Stimulated activated naive CD8-positive, alpha-beta T cell treated with anti-CD3 and anti-CD28 coated beads, Interleukin-15, Interleukin-2, amounts not matched to agents 100 ng/mL and 50 ng/mL, for 24 hours (primary cell): Measurements from ENCODE around the gene ERBB4.
"Not testable (repeated sequence)": the region's sequence is repeated elsewhere in the genome, so short reads cannot be mapped to it uniquely, and the experiment has no call there.

Source experiments
- H3K27ac Mint-ChIP-seq: one replicate; pipeline ENCODE4 v1.8.0; 2021; ENCODE audit warnings: mild to moderate bottlenecking, mixed read lengths
- H3K27me3 Mint-ChIP-seq: one replicate; pipeline ENCODE4 v1.8.0; 2021; ENCODE audit warnings: mixed read lengths
- H3K36me3 Mint-ChIP-seq: one replicate; pipeline ENCODE4 v1.8.0; 2021; ENCODE audit warnings: low read depth, mixed read lengths
- H3K4me1 Mint-ChIP-seq: one replicate; pipeline ENCODE4 v1.8.0; 2021; ENCODE audit warnings: low read depth, mixed read lengths
- H3K4me3 Mint-ChIP-seq: one replicate; pipeline ENCODE4 v1.8.0; 2021; ENCODE audit warnings: mild to moderate bottlenecking, mixed read lengths
- H3K9me3 Mint-ChIP-seq: one replicate; pipeline ENCODE4 v1.8.0; 2021; ENCODE audit warnings: mixed read lengths

Gene ERBB4

DNA sequence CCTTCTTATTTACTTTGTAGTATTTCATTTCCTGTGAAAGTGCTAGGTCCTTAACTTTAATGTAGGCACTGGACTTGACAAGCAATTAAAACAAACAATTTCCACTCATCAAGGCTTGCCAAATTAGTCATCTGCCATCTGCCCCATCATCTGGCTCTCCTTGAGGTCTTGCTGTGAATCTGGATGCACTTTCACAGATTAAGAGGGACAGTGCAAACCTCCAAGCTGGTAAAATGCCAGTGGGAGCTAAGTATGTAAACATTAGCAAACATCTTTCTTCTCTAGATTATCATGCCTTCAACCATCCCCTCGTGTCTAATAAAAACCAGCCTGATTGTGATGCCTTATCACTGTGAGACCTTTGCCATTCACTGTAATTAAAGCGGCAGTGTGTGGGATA, 402.9 kb downstream of the ERBB4 start:
- Mint-ChIP-seq H3K9me3 (peaks cover 3% of the 10 kb centered on the region), H3K36me3 (no peaks in the 10 kb centered on the region), H3K4me1 (no peaks in the 10 kb centered on the region), H3K4me3 (no peak overlapping the region), H3K27ac (no peak overlapping the region), H3K27me3 (no peaks in the 10 kb centered on the region)

DNA sequence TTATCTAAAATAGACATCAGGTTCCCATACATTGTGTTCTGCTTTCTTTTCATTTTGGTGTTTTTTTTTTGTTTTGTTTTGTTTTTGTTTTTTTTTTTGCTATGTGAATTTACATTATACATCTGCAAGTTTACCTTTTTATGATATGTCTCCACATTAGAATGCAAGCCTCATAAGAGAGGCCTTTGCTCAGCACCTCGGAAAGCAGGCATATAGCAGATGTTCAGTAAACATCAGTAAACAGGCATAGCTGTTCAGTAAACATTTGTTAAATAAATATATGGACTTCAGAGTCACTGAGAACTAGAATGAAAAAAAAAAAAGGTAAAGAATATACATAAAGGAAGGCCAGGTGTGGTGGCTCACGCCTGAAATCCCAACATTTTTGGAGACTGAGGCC, 405.3 kb downstream of the ERBB4 start:
- H3K27me3 Mint-ChIP-seq = no peaks in the 10 kb centered on the region
- no peak overlapping the region for H3K27ac Mint-ChIP-seq
- peaks cover 3% of the 10 kb centered on the region for H3K9me3 Mint-ChIP-seq
- H3K36me3 Mint-ChIP-seq = no peaks in the 10 kb centered on the region
- no peaks in the 10 kb centered on the region for H3K4me1 Mint-ChIP-seq
- no peak overlapping the region for H3K4me3 Mint-ChIP-seq

DNA sequence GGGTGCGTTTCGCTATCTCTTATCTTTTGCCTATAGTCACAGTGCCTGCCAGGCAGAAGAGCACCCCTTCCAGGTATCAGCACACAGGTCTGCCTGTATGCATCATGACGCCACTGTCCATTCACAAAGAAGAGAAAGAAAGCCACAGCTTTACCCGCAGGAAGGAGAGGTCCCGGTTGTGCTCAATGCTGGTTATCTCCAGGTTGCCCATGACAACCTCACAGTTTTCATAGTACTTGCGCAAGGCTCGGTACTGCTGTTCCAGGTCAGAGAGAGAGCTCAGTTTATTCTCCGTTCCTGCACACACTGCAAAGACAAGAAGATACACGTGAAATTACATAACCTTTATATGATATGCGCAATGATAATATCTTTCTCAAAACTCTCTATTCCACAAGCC, 414.0 kb downstream of the ERBB4 start:
- no peaks in the 10 kb centered on the region for H3K36me3 Mint-ChIP-seq
- H3K9me3 Mint-ChIP-seq = peaks cover 6% of the 10 kb centered on the region
- H3K27me3 Mint-ChIP-seq = no peaks in the 10 kb centered on the region
- H3K4me3 Mint-ChIP-seq = no peak overlapping the region
- no peak overlapping the region for H3K27ac Mint-ChIP-seq
- no peaks in the 10 kb centered on the region for H3K4me1 Mint-ChIP-seq

DNA sequence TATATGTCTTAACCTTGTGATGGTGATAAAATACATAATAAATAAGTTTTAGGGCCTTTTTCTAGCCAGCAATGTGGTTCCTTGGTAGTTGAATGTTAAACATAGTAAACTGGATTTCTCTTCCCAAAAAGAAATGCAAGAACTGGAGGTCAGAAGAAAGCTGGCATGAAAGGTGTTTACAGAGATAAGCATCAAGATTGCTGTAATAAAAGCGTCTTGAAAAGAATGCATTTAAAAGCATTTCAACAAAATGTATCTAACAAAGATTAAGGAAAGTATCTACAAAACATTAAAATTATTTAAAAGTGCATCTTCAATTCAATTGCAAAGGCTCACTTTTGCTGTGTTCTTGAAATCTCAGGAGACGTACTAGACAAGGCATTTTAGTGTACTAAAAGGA, 419.0 kb downstream of the ERBB4 start:
- no peak overlapping the region for H3K4me3 Mint-ChIP-seq
- no peaks in the 10 kb centered on the region for H3K4me1 Mint-ChIP-seq
- no peaks in the 10 kb centered on the region for H3K36me3 Mint-ChIP-seq
- no peaks in the 10 kb centered on the region for H3K27me3 Mint-ChIP-seq
- no peak overlapping the region for H3K27ac Mint-ChIP-seq
- peaks cover 2% of the 10 kb centered on the region for H3K9me3 Mint-ChIP-seq

DNA sequence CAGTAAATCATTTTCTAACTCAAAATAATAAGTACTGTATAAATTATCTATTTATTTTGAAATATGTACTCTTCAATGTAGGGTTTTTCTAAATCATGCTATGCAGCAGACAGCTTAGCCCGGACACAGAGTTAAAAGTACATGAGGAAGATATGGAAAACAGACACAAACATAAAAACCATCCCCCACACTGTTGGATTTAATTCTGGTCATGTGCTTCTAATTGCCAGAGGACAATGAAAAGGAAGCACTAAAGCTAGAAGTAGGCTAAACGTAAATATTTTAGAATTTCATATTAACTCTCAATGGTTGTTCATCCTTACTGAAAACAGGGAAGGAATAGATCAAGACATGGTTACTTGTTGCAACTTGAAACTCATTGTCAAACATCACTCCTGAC, 420.7 kb downstream of the ERBB4 start:
- Mint-ChIP-seq H3K27ac (no peak overlapping the region), H3K4me1 (no peaks in the 10 kb centered on the region), H3K9me3 (peaks cover 1% of the 10 kb centered on the region), H3K27me3 (no peaks in the 10 kb centered on the region), H3K36me3 (no peaks in the 10 kb centered on the region), H3K4me3 (no peak overlapping the region)

DNA sequence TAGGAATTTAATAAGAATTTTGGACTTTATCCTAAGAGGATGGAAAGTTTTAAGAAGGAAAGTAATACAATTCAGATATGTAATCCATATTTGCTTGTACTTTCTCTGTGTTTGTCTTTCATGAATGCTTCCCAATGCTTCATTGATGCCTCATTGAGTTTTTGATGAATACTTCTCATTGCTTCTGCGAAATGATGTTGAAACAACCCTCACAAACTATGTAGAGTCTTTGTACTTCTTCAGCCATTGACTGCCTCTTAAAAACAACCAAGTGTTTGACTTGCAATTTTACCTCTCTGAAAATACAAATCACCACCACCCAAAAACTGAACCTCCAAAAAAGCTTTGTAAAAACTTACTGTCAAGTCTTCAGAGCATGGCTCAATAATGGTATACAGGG, 424.1 kb downstream of the ERBB4 start:
- H3K36me3 Mint-ChIP-seq = no peaks in the 10 kb centered on the region
- H3K27me3 Mint-ChIP-seq = no peaks in the 10 kb centered on the region
- peaks cover 4% of the 10 kb centered on the region for H3K9me3 Mint-ChIP-seq
- H3K4me1 Mint-ChIP-seq = no peaks in the 10 kb centered on the region
- no peak overlapping the region for H3K27ac Mint-ChIP-seq
- no peak overlapping the region for H3K4me3 Mint-ChIP-seq

DNA sequence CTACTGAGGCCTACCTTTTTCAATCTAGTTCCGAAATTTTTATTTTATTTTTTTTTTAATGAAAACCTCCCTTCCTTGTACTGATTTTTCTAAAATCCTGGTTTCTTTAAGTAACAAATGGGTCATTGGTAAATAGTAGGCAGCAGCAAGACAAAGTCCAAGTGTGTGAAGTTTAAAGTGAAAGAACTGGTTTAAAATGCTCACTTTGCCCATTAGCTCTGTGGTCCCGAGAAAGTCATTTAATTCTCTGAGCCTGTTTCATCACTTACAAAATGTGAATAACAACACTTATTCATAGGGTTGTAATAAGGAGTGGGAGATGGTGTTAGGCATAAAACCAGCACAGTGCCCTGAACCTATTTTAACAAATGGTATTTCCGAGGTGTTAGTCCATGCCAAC, 426.2 kb downstream of the ERBB4 start:
- Mint-ChIP-seq H3K27me3 (no peaks in the 10 kb centered on the region), H3K36me3 (no peaks in the 10 kb centered on the region), H3K27ac (no peak overlapping the region), H3K4me3 (no peak overlapping the region), H3K4me1 (no peaks in the 10 kb centered on the region), H3K9me3 (peaks cover 4% of the 10 kb centered on the region)

DNA sequence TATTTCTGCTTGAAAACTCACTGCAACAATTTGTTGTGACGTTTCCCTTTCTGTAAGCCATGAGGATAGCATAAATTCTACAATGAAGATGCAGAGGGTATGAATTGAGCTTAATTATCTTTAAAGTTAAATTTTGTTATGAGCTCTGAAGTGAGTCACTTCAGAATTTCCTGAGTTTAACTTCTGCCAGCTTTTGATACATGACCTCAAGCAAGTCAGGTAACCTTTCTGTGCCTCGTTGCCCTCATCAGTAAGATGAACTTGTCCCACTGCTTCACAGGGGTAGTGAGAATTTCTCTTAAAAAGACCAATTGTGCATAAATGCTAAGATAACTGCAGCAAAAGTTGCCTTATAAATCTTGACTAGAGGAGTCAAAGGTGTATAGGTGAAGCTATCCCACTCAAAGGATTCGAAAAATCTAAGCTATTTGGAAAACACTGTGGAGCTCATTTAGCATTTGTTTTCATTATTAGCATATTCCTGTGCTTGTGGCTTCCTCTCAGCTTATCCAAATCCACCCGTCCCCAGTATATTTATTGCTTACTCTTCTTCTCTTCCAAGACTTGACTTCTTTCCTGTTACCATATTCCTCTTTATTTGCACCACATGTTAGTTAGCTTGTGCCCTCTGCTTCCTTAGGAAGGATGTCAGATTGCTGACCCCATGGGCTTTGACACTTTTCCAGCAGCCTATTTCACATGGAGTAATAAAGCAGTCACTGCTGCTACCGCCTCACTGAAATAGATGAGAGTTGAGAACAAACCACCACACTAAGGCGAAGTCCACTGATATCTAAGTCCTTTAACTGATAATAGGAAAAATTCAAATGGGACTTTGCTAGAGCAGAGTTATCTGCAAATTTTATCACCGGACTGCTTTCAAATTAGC, 428.6 kb downstream of the ERBB4 start:
- H3K9me3 Mint-ChIP-seq = peaks cover 12% of the 10 kb centered on the region
- H3K27ac Mint-ChIP-seq = no peak overlapping the region
- H3K4me1 Mint-ChIP-seq = no peaks in the 10 kb centered on the region
- no peaks in the 10 kb centered on the region for H3K36me3 Mint-ChIP-seq
- H3K4me3 Mint-ChIP-seq = no peak overlapping the region
- H3K27me3 Mint-ChIP-seq = no peaks in the 10 kb centered on the region

DNA sequence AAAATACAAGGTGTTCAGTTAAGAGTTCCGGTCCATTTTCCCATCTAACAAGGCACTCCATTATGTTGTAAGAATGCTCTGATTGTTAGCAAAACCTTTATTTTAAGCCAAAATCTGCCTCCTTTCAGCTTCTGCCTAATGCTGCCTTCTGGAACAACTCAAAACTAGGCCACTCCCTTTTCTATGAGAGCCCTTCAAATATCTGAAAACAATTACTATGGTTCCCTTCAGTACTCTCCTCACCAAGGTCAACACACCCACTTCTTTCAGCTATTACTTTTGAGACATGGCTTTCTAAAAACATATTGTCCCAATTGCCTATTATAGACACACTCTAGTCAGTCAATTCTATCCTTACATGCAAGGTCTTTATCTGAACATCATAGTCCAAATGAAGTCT, 429.4 kb downstream of the ERBB4 start:
- H3K4me1 Mint-ChIP-seq = no peaks in the 10 kb centered on the region
- no peak overlapping the region for H3K4me3 Mint-ChIP-seq
- no peaks in the 10 kb centered on the region for H3K27me3 Mint-ChIP-seq
- H3K36me3 Mint-ChIP-seq = no peaks in the 10 kb centered on the region
- H3K27ac Mint-ChIP-seq = no peak overlapping the region
- H3K9me3 Mint-ChIP-seq = peaks cover 12% of the 10 kb centered on the region

DNA sequence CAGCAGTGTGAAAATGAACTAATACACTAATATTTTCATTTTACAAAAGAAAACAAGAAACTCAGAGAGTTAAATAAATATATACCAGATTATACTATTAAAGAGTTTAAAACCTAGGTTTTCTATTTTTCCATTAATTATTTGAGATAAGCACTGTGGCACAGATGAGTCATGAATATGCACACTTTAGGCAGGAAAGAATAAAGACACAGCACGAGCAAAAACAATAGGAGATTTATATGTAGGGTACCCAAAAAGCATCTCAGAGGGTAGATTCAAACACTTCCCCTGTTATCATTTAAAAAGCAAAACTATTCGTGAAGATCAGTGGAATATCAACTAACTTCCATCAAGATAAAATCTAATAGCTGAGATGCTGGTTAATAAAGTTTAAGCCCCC, 430.6 kb downstream of the ERBB4 start:
- H3K27ac Mint-ChIP-seq = no peak overlapping the region
- H3K9me3 Mint-ChIP-seq = peaks cover 11% of the 10 kb centered on the region
- no peaks in the 10 kb centered on the region for H3K27me3 Mint-ChIP-seq
- no peak overlapping the region for H3K4me3 Mint-ChIP-seq
- no peaks in the 10 kb centered on the region for H3K4me1 Mint-ChIP-seq
- no peaks in the 10 kb centered on the region for H3K36me3 Mint-ChIP-seq

DNA sequence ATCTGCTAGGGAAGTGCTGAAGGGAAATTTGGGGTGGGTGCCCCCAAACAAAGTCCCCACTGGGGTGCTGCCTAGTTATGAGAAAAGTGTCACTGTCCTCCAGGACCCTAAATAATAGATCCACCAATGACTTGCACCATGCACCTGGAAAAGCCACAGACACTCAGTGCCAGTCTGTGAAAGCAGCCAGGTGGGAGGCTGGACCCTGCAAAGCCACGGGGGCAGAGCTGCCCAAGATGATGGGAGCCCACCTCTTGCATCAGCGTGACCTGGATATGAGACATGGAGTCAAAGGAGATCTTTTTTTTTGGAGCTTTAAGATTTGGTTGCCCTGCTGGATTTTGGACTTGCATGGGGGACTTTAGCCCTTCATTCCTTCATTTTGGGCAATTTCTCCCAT, 431.6 kb downstream of the ERBB4 start:
- no peaks in the 10 kb centered on the region for H3K36me3 Mint-ChIP-seq
- H3K4me3 Mint-ChIP-seq = no peak overlapping the region
- no peaks in the 10 kb centered on the region for H3K27me3 Mint-ChIP-seq
- H3K4me1 Mint-ChIP-seq = no peaks in the 10 kb centered on the region
- H3K27ac Mint-ChIP-seq = no peak overlapping the region
- peaks cover 8% of the 10 kb centered on the region for H3K9me3 Mint-ChIP-seq

DNA sequence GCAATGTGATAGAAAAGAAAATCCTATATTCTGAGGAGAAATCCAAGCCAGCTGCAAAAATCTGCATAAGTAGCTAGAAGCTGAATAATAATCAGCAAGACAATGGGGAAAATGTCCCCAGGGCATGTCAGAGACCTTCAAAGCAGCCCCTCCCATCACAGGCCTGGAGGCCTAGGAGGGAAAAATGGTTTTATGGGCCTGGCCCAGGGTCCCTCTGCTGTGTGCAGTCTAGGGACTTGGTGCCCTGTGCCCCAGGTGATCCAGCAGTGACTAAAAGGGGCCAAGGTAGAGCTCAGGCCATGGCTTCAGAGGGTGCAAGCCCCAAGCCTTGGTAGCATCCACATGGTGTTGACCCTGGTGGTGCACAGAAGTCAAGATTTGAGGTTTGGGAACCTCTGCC, 432.1 kb downstream of the ERBB4 start:
- H3K4me1 Mint-ChIP-seq, H3K4me3 Mint-ChIP-seq, H3K36me3 Mint-ChIP-seq, H3K27me3 Mint-ChIP-seq, H3K9me3 Mint-ChIP-seq, H3K27ac Mint-ChIP-seq: not testable (repeated sequence)

DNA sequence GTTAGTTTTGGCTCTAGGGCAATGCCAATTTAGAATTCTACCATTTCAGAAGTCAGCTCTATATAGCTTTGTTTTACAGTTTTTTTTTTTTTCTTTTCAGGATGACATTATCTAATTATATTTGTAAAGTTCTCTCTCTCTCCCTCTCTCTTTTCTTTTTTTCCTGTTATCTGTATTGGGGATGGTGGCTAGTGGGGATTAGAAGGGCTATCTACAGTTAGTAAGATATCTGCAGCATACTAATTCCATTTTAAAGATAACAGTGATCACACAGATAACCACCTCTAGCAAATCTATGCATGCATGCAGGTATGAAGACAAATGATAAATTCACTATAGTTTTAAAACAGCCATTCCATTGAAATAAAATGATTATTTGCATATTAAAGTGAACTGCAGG, 438.9 kb downstream of the ERBB4 start:
- H3K27me3 Mint-ChIP-seq = no peaks in the 10 kb centered on the region
- no peak overlapping the region for H3K4me3 Mint-ChIP-seq
- no peaks in the 10 kb centered on the region for H3K4me1 Mint-ChIP-seq
- H3K9me3 Mint-ChIP-seq = peaks cover 9% of the 10 kb centered on the region
- H3K36me3 Mint-ChIP-seq = no peaks in the 10 kb centered on the region
- no peak overlapping the region for H3K27ac Mint-ChIP-seq

DNA sequence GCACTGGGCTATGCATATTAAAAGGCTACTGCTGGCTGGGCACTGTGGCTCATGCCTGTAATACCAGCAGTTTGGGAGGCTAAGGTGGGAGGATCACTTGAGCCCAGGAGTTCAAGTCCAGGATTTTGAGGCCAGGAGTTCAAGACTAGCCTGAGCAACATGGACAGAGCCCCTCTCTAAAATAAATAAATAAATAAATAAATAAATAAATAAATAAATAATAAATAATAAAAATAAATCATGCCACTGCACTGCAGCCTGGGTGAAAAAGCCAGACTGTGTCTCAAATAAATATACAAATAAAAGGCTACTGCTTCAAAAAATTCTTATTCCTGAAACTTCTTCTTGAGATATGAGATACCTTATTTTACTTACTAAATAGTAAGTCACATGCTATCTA, 439.6 kb downstream of the ERBB4 start:
- H3K4me3 Mint-ChIP-seq = no peak overlapping the region
- no peaks in the 10 kb centered on the region for H3K27me3 Mint-ChIP-seq
- H3K9me3 Mint-ChIP-seq = peaks cover 9% of the 10 kb centered on the region
- no peak overlapping the region for H3K27ac Mint-ChIP-seq
- H3K36me3 Mint-ChIP-seq = no peaks in the 10 kb centered on the region
- no peaks in the 10 kb centered on the region for H3K4me1 Mint-ChIP-seq

DNA sequence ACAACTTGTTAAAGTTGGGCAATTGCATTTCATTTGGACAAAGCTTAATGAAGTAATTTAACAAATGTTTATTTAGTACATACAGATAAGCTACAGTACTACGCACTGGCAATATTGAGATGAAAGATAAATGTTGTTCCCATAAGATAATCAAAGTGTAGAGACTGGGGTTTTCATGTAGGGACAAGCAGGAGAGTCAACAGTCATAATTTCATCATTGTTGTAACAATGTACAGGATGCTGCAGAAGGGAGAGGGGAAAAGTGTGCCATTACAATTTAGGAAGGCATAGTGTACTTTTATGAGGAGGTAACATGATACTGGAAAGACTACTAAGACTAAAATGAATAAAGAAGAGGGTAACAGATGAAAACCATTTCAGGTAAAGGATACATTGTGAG, 441.6 kb downstream of the ERBB4 start:
- Mint-ChIP-seq H3K36me3 (no peaks in the 10 kb centered on the region), H3K27ac (no peak overlapping the region), H3K4me3 (no peak overlapping the region), H3K9me3 (peaks cover 9% of the 10 kb centered on the region), H3K27me3 (no peaks in the 10 kb centered on the region), H3K4me1 (no peaks in the 10 kb centered on the region)

DNA sequence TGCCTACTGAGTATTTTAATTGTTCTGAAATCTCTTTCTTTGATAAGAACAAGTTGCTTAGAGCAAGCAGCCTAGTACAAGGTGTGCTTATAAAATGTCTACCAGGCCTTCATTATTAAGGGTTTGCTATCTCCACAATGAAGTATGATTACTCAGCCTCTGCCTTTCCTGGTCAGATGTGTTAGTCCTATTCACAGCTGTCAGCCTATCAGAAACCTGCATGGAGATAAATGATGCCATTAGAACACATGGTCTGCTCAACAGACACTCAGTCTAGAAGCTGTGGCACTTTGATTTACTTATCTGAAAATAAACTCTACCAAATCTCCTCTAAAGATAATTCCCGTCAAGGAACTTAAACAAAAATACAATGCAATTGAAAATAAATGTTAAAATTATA, 448.7 kb downstream of the ERBB4 start:
- Mint-ChIP-seq H3K27me3 (no peaks in the 10 kb centered on the region), H3K27ac (no peak overlapping the region), H3K36me3 (no peaks in the 10 kb centered on the region), H3K9me3 (peaks cover 3% of the 10 kb centered on the region), H3K4me3 (no peak overlapping the region), H3K4me1 (no peaks in the 10 kb centered on the region)
